Measurements from ENCODE around the gene ABCA13.

Gene ABCA13

GRCh38 chr7:48252995-48253394 is 81.7 kb downstream of the ABCA13 start:
- no peak for TF ChIP-seq CTCF (IDR thresholded peaks at IDR 0.05; ENCODE audit: control insufficient read depth, extremely low read depth, insufficient read depth)
- no peak for DNase-seq (ENCODE audit: low read depth)
- no peak overlapping the region for H3K4me3 ChIP-seq (ENCODE audit: low read depth, low read length)

- no peak overlapping the region for H3K4me3 ChIP-seq (ENCODE audit: low read depth, low read length)
- DNase-seq (ENCODE audit: low read depth) = no peak
- no peak for TF ChIP-seq CTCF (IDR thresholded peaks at IDR 0.05; ENCODE audit: control insufficient read depth, extremely low read depth, insufficient read depth)
These were observed 83.8 kb downstream of the ABCA13 start for GRCh38 chr7:48255046-48255445.

- no peak for TF ChIP-seq CTCF (IDR thresholded peaks at IDR 0.05; ENCODE audit: control insufficient read depth, extremely low read depth, insufficient read depth)
- DNase-seq (ENCODE audit: low read depth) = no peak
- H3K4me3 ChIP-seq (ENCODE audit: low read depth, low read length) = no peak overlapping the region
These were observed 88.4 kb downstream of the ABCA13 start for GRCh38 chr7:48259463-48260280.

- no peak for DNase-seq (ENCODE audit: low read depth)
- no peak for TF ChIP-seq CTCF (IDR thresholded peaks at IDR 0.05; ENCODE audit: control insufficient read depth, extremely low read depth, insufficient read depth)
- no peak overlapping the region for H3K4me3 ChIP-seq (ENCODE audit: low read depth, low read length)
These were observed 90.4 kb downstream of the ABCA13 start for GRCh38 chr7:48261696-48262095.

DNA sequence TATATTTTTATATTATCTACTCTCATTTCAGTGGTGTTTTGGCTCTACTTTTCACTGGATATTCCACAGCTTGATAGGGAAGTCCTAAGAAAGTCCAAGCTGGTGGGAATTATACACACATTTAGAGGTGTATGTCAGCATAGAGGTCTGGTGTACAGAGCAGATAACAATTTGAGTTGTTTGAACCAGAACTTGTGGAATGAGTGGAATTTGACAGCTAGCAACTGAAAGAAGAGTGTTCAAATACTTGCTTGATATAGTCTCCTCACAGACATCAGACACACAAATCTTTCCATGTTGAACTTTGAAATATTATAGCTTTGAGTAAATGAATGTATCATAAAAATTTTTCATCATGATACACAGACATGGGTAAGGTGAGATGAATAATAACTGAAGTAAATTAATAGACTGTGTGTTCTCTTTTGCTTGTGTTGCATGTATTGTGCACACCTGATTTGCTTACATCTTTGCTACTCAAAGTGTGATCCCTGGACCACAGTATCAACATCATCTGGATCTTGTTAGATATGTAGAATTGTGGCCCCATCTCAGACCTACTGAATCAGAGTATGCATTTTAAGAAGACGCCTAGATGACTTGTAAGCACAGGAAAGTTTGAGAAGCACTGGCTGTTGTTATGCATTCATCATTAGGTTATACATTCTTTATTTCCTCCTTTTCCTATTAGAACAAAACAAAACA is 91.5 kb downstream of the ABCA13 start:
- no peak for TF ChIP-seq CTCF (IDR thresholded peaks at IDR 0.05; ENCODE audit: control insufficient read depth, extremely low read depth, insufficient read depth)
- DNase-seq (ENCODE audit: low read depth) = no peak

GRCh38 chr7:48263311-48263650 is 92.0 kb downstream of the ABCA13 start:
- TF ChIP-seq CTCF (IDR thresholded peaks at IDR 0.05; ENCODE audit: control insufficient read depth, extremely low read depth, insufficient read depth) = no peak
- no peak overlapping the region for H3K4me3 ChIP-seq (ENCODE audit: low read depth, low read length)

More for the DNA sequence above, 91.5 kb downstream of the ABCA13 start:
- no peak overlapping the region for H3K4me3 ChIP-seq (ENCODE audit: low read depth, low read length)

More at GRCh38 chr7:48263311-48263650, 92.0 kb downstream of the ABCA13 start:
- no peak for DNase-seq (ENCODE audit: low read depth)

All from LNCaP clone FGC (cell line).